Breast epithelium (tissue), 4 donors: Measurements from ENCODE around the gene GRXCR2. TPM values are rescaled to one million over a fixed set of nuclear protein-coding genes. Genes with fewer than 3 reads are reported as not detected.

Experiments used
- DNase-seq, 2 donors: peaks; one replicate each; pipeline ENCODE4 v3.0.0-alpha.2; 2019; ENCODE audit warnings: low spot score in 2 of 2
- H3K27ac ChIP-seq, 2 donors: fragments of 200-600 bp; sonication (generic) in 1 of 2; one replicate each; pipeline ENCODE4 v1.5.1; 2016 to 2019; ENCODE audit warnings: mild to moderate bottlenecking in 1 of 2
- H3K27me3 ChIP-seq, 2 donors: fragments of 200-600 bp; sonication (generic) in 1 of 2; one replicate each; pipeline versions ENCODE4 v1.5.1 to v1.6.0; 2017 to 2019; ENCODE audit warnings: control low read depth in 1 of 2, mild to moderate bottlenecking in 1 of 2
- H3K36me3 ChIP-seq: fragments of 200-600 bp; one replicate; pipeline ENCODE4 v1.5.1; 2019
- H3K4me1 ChIP-seq, 2 donors: fragments of 200-600 bp; sonication (generic); one replicate each; pipeline ENCODE4 v1.5.1; 2016 to 2019; ENCODE audit warnings: control low read depth in 1 of 2
- H3K4me3 ChIP-seq, 3 donors: fragments of 200-600 bp; sonication (generic); 1 replicate in 2 of 3; 2 replicates in 1 of 3; pipeline ENCODE4 v1.5.1; 2016 to 2019; ENCODE audit warnings: mild to moderate bottlenecking in 3 of 3, moderate library complexity in 2 of 3
- H3K9me3 ChIP-seq, 2 donors: fragments of 200-600 bp; sonication (generic) in 1 of 2; one replicate each; pipeline ENCODE4 v1.5.1; 2016 to 2019; ENCODE audit warnings: control low read depth in 1 of 2
- CTCF ChIP-seq, 3 donors: fragments of 450-650 bp; IDR thresholded peaks; one replicate each; pipeline ENCODE4 v1.5.1; 2016 to 2017; ENCODE audit warnings: antibody characterized with exemption in 3 of 3, mild to moderate bottlenecking in 3 of 3, moderate library complexity in 3 of 3
- POLR2A ChIP-seq: fragments of 450-650 bp; IDR thresholded peaks from one replicate; pipeline ENCODE4 v1.6.1; 2016; ENCODE audit warnings: antibody characterized with exemption, mild to moderate bottlenecking, moderate library complexity
- POLR2AphosphoS5 ChIP-seq, 3 donors: sonication (generic); formaldehyde crosslinking; IDR thresholded peaks; one replicate each; pipeline ENCODE4 v1.6.1; 2017; ENCODE audit warnings: antibody characterized with exemption in 3 of 3
- intact Hi-C: fragments of 100-400 bp; cut with DNase I; formaldehyde crosslinking; loops from one replicate; pipeline ENCODE4 v1.15.1; 2023; ENCODE audit warnings: low total_unique reads
- total RNA-seq, 3 donors: library from RNA; depleted of rRNA; stranded (reverse); fragments of >200 nt; gene quantifications; one replicate each; pipeline ENCODE4 v1.1.0, GENCODE V29; 2016

Gene GRXCR2
- total RNA-seq: under 1 TPM in 1 of 3 donors, not detected in 2; 0.29 TPM

- TF ChIP-seq POLR2AphosphoS5 (IDR thresholded peaks at IDR 0.05) (no peak), CTCF (IDR thresholded peaks at IDR 0.05) (no peak), POLR2A (no peak)
- DNase-seq: no peak
- no peaks in the 10 kb centered on the region for H3K36me3 ChIP-seq
- intact Hi-C loops: no loop called here
- no peaks in the 10 kb centered on the region for H3K9me3 ChIP-seq
- H3K4me3 ChIP-seq: no peak within 1 kb of the TSS
- no peak within 1 kb of the TSS for H3K27ac ChIP-seq
- H3K27me3 ChIP-seq: no peaks in the 10 kb centered on the region
- H3K4me1 ChIP-seq: no peaks in the 10 kb centered on the region
Observed at GRCh38 chr5:145872914-145873313, at the start of gene GRXCR2. Gene GRXCR2 (minus strand): TSS chr5:145873014. CDS start chr5:145872968, 46 bp downstream.

GRCh38 chr5:145922059-145922458 is 49.2 kb upstream of the GRXCR2 start:
- H3K4me3 ChIP-seq: no peak overlapping the region
- intact Hi-C loops: no loop called here
- peaks cover 0 to 8% of the 10 kb centered on the region in 2 donors for H3K4me1 ChIP-seq
- no peaks in the 10 kb centered on the region for H3K36me3 ChIP-seq
- H3K27ac ChIP-seq: no peak overlapping the region
- H3K9me3 ChIP-seq: no peaks in the 10 kb centered on the region
- DNase-seq: no peak
- no peaks in the 10 kb centered on the region for H3K27me3 ChIP-seq
- TF ChIP-seq POLR2AphosphoS5 (IDR thresholded peaks at IDR 0.05) (no peak), CTCF (IDR thresholded peaks at IDR 0.05) (no peak), POLR2A (no peak)

GRCh38 chr5:145921211-145921610 is 48.4 kb upstream of the GRXCR2 start:
- Histone ChIP-seq H3K36me3 (no peaks in the 10 kb centered on the region), H3K27ac (no peak overlapping the region), H3K27me3 (no peaks in the 10 kb centered on the region), H3K9me3 (no peaks in the 10 kb centered on the region), H3K4me1 (peaks cover 0 to 8% of the 10 kb centered on the region in 2 donors), H3K4me3 (no peak overlapping the region)
- no peak for DNase-seq
- intact Hi-C loops: no loop called here
- TF ChIP-seq CTCF (IDR thresholded peaks at IDR 0.05): no peak
- TF ChIP-seq POLR2A: no peak
- no peak for TF ChIP-seq POLR2AphosphoS5 (IDR thresholded peaks at IDR 0.05)

GRCh38 chr5:145920542-145921210 is 47.9 kb upstream of the GRXCR2 start:
- no peak for DNase-seq
- TF ChIP-seq POLR2A (no peak), CTCF (IDR thresholded peaks at IDR 0.05) (no peak), POLR2AphosphoS5 (IDR thresholded peaks at IDR 0.05) (no peak)
- intact Hi-C loops: no loop called here
- H3K27me3 ChIP-seq: no peaks in the 10 kb centered on the region
- peaks cover 0 to 8% of the 10 kb centered on the region in 2 donors for H3K4me1 ChIP-seq
- no peak overlapping the region for H3K4me3 ChIP-seq
- H3K36me3 ChIP-seq: no peaks in the 10 kb centered on the region
- no peaks in the 10 kb centered on the region for H3K9me3 ChIP-seq
- H3K27ac ChIP-seq: no peak overlapping the region

- TF ChIP-seq CTCF (IDR thresholded peaks at IDR 0.05) (no peak), POLR2A (no peak), POLR2AphosphoS5 (IDR thresholded peaks at IDR 0.05) (no peak)
- Histone ChIP-seq H3K9me3 (no peaks in the 10 kb centered on the region), H3K4me1 (no peaks in the 10 kb centered on the region), H3K4me3 (no peak overlapping the region), H3K36me3 (no peaks in the 10 kb centered on the region), H3K27me3 (no peaks in the 10 kb centered on the region), H3K27ac (no peak overlapping the region)
- DNase-seq: no peak
- intact Hi-C loops: no loop called here
Observed at GRCh38 chr5:145919413-145919812, 46.6 kb upstream of the GRXCR2 start.
